DND-41 (cell line): ENCODE data around the gene OR5A2.

ENCODE experiments used
- ATAC-seq: fragments of 200-7000 bp; cut with Tn5 transposase; 3 replicates; pipeline ENCODE4 v1.9.1; 2021; ENCODE audit warnings: low read depth; ENCODE audit not compliant: insufficient read depth
- DNase-seq: peaks from one replicate; pipeline ENCODE4 v3.0.0-alpha.2; 2020
- H2AFZ ChIP-seq: 2 replicates; pipeline ENCODE4 v1.6.0; 2012; ENCODE audit warnings: low read depth, low read length
- H3K27ac ChIP-seq: 2 replicates; pipeline ENCODE4 v1.5.1; 2012; ENCODE audit warnings: low read length, inconsistent platforms
- H3K27me3 ChIP-seq: fragments of 200-600 bp; sonication (generic); 2 replicates; pipeline ENCODE4 v1.6.0; 2012; ENCODE audit warnings: low read length, mild to moderate bottlenecking, inconsistent platforms; ENCODE audit not compliant: insufficient read depth, poor library complexity
- H3K36me3 ChIP-seq: 2 replicates; pipeline ENCODE4 v1.5.1; 2012; ENCODE audit warnings: low read length, inconsistent platforms; ENCODE audit not compliant: insufficient read depth
- H3K4me1 ChIP-seq: 2 replicates; pipeline ENCODE4 v1.5.1; 2012; ENCODE audit warnings: mild to moderate bottlenecking, low read length; ENCODE audit not compliant: insufficient read depth
- H3K4me2 ChIP-seq: 2 replicates; pipeline ENCODE4 v1.6.0; 2012; ENCODE audit warnings: mild to moderate bottlenecking, moderate library complexity, low read length, inconsistent platforms; ENCODE audit not compliant: insufficient read depth
- H3K4me3 ChIP-seq, 2 experiments: fragments of 200-600 bp in 1 of 2; shearing (Covaris generic) in 1 of 2; 2 replicates each; pipeline ENCODE4 v1.5.1; 2012 to 2016; ENCODE audit warnings: inconsistent platforms in 2 of 2, low read length in 2 of 2, mild to moderate bottlenecking in 2 of 2, low read depth in 1 of 2, moderate library complexity in 1 of 2
- H3K79me2 ChIP-seq: 2 replicates; pipeline ENCODE4 v1.6.0; 2012; ENCODE audit warnings: low read length, inconsistent platforms; ENCODE audit not compliant: insufficient read depth
- H3K9ac ChIP-seq: 2 replicates; pipeline ENCODE4 v1.6.0; 2012; ENCODE audit warnings: low read depth, mild to moderate bottlenecking, inconsistent platforms, low read length, moderate library complexity
- H3K9me3 ChIP-seq: 2 replicates; pipeline ENCODE4 v1.5.1; 2012; ENCODE audit warnings: low read length, moderate library complexity, mild to moderate bottlenecking, inconsistent platforms; ENCODE audit not compliant: insufficient read depth, severe bottlenecking
- H4K20me1 ChIP-seq: 2 replicates; pipeline ENCODE4 v1.6.0; 2012; ENCODE audit warnings: low read length; ENCODE audit not compliant: insufficient read depth
- CTCF ChIP-seq: IDR thresholded peaks from 2 replicates; pipeline ENCODE4 v1.5.1; 2012; ENCODE audit warnings: borderline replicate concordance, low read length, moderate library complexity, mild to moderate bottlenecking; ENCODE audit not compliant: poor library complexity, severe bottlenecking; ENCODE audit errors: extremely low read depth
- EZH2 ChIP-seq: IDR thresholded peaks from 3 replicates; pipeline ENCODE4 v1.6.1; 2012; ENCODE audit warnings: borderline replicate concordance, low read depth, mild to moderate bottlenecking, moderate library complexity, low read length, inconsistent platforms; ENCODE audit not compliant: severe bottlenecking

The OR5A2 gene

GRCh38 chr11:59437770-59438169 lies 11.6 kb upstream of the OR5A2 start:
- H3K4me3 ChIP-seq, result no peak overlapping the region
- no peak overlapping the region for H3K27ac ChIP-seq
- H3K27me3 ChIP-seq, result peaks cover 4% of the 10 kb centered on the region
- no peak overlapping the region for H3K9ac ChIP-seq
- no peak for DNase-seq
- H3K79me2 ChIP-seq, result no peaks in the 10 kb centered on the region
- H4K20me1 ChIP-seq, result no peaks in the 10 kb centered on the region
- H2AFZ ChIP-seq, result no peak overlapping the region
- H3K36me3 ChIP-seq, result no peaks in the 10 kb centered on the region
- ATAC-seq, result no peak
- no peaks in the 10 kb centered on the region for H3K9me3 ChIP-seq
- H3K4me1 ChIP-seq, result no peaks in the 10 kb centered on the region
- TF ChIP-seq EZH2 (no peak), CTCF (no peak)
- no peak overlapping the region for H3K4me2 ChIP-seq

- no peaks in the 10 kb centered on the region for H4K20me1 ChIP-seq
- no peak within 1 kb of the TSS for H3K27ac ChIP-seq
- ATAC-seq, result no peak
These were observed 10.0 kb upstream of the OR5A2 start, which contains the start of gene OR5A1 for GRCh38 chr11:59436169-59436568. Gene OR5A1, plus strand, starts transcription at chr11:59436469. Its CDS starts 6,700 bp downstream, at chr11:59443169.

GRCh38 chr11:59429924-59430516 lies 3.8 kb upstream of the OR5A2 start:
- TF ChIP-seq EZH2 (no peak), CTCF (peak; percentile 89)
- Histone ChIP-seq H2AFZ (no peak overlapping the region), H3K9ac (no peak overlapping the region), H4K20me1 (no peaks in the 10 kb centered on the region), H3K4me1 (no peaks in the 10 kb centered on the region), H3K36me3 (no peaks in the 10 kb centered on the region), H3K4me3 (no peak overlapping the region), H3K27ac (no peak overlapping the region), H3K79me2 (no peaks in the 10 kb centered on the region), H3K27me3 (no peaks in the 10 kb centered on the region), H3K4me2 (no peak overlapping the region), H3K9me3 (no peaks in the 10 kb centered on the region)
- peak; percentile 77 for ATAC-seq
- DNase-seq, result peak; percentile 35

More at GRCh38 chr11:59436169-59436568, 10.0 kb upstream of the OR5A2 start, which contains the start of gene OR5A1:
- H3K4me1 ChIP-seq, result no peaks in the 10 kb centered on the region
- DNase-seq, result no peak
- no peak within 1 kb of the TSS for H3K4me2 ChIP-seq
- H3K9ac ChIP-seq, result no peak within 1 kb of the TSS
- no peaks in the 10 kb centered on the region for H3K9me3 ChIP-seq
- H3K4me3 ChIP-seq, result no peak within 1 kb of the TSS
- H2AFZ ChIP-seq, result no peak within 1 kb of the TSS
- peaks cover 4% of the 10 kb centered on the region for H3K27me3 ChIP-seq
- no peaks in the 10 kb centered on the region for H3K79me2 ChIP-seq
- TF ChIP-seq CTCF (no peak), EZH2 (no peak)
- no peaks in the 10 kb centered on the region for H3K36me3 ChIP-seq
